HG02571 (cell line): ENCODE measurements around the gene IMMT.

Experiments used
- ATAC-seq: cut with Tn5 transposase; IDR thresholded peaks from one replicate; pipeline ENCODE4 v1.9.1; 2021; ENCODE audit warnings: mild to moderate bottlenecking, moderate library complexity; ENCODE audit not compliant: unreplicated experiment

IMMT gene

GRCh38 chr2:86143926-86144685, 51.2 kb downstream of the IMMT start:
- ATAC-seq = no peak

GRCh38 chr2:86143307-86143706, 52.0 kb downstream of the IMMT start:
- ATAC-seq = no peak

GRCh38 chr2:86142436-86143257, 52.6 kb downstream of the IMMT start:
- no peak for ATAC-seq

- no peak for ATAC-seq
Observed at GRCh38 chr2:86140969-86141392, 54.3 kb downstream of the IMMT start.

- no peak for ATAC-seq
Observed at GRCh38 chr2:86139981-86140380, 55.3 kb downstream of the IMMT start.

GRCh38 chr2:86138736-86139625, 56.3 kb downstream of the IMMT start:
- ATAC-seq = no peak

GRCh38 chr2:86136141-86136540, 59.1 kb downstream of the IMMT start:
- no peak for ATAC-seq

GRCh38 chr2:86135653-86136052, 59.6 kb downstream of the IMMT start:
- ATAC-seq = no peak

GRCh38 chr2:86134709-86135108, 60.6 kb downstream of the IMMT start:
- no peak for ATAC-seq

- no peak for ATAC-seq
Observed at GRCh38 chr2:86124683-86125082, 70.6 kb downstream of the IMMT start.

GRCh38 chr2:86123328-86123925, 71.8 kb downstream of the IMMT start:
- ATAC-seq = no peak

GRCh38 chr2:86118130-86118529, 77.1 kb downstream of the IMMT start:
- no peak for ATAC-seq

GRCh38 chr2:86107031-86107430, 88.2 kb downstream of the IMMT start:
- no peak for ATAC-seq

GRCh38 chr2:86105969-86106945, 89.0 kb downstream of the IMMT start, which contains the start of gene PTCD3:
Gene PTCD3 (plus strand): TSS chr2:86106235. CDS start chr2:86106248, 13 bp downstream.
- peak; percentile 93 for ATAC-seq

- ATAC-seq = peak; percentile 69
Observed at GRCh38 chr2:86105252-86105968, 89.9 kb downstream of the IMMT start, which contains the start of gene POLR1A. Gene POLR1A (minus strand): TSS chr2:86105886. CDS start chr2:86105776, 110 bp downstream.

- no peak for ATAC-seq
Observed at GRCh38 chr2:86102157-86102556, 93.1 kb downstream of the IMMT start.

- ATAC-seq = no peak
Observed at GRCh38 chr2:86097913-86098312, 97.3 kb downstream of the IMMT start.

GRCh38 chr2:86097114-86097896, 98.0 kb downstream of the IMMT start:
- ATAC-seq = no peak
